HCT116 (cell line): ENCODE measurements around the gene CELA2B. TPM values are rescaled to one million over a fixed set of nuclear protein-coding genes. Genes with fewer than 3 reads are reported as not detected.
"Not testable (repeated sequence)": the region's sequence is repeated elsewhere in the genome, so short reads cannot be mapped to it uniquely, and the experiment has no call there.

Source experiments
- ATAC-seq: fragments of 200-7000 bp; cut with Tn5 transposase; 2 replicates; pipeline ENCODE4 v1.9.1; 2020; ENCODE audit warnings: mild to moderate bottlenecking, moderate library complexity
- BruUV-seq: library from RNA; stranded (reverse); fragments of 400-500 nt; replicated peaks from 2 replicates; lab custom pipeline; 2021; lab: Mats Ljungman, UMichigan
- CTCF ChIA-PET: fragments of 300-600 bp; sonication (Branson Sonifier 250); formaldehyde crosslinking; loops from one replicate; lab custom pipeline; 2021; ENCODE audit warnings: antibody characterized with exemption; lab: Charles Lee
- POLR2A ChIA-PET: fragments of 300-600, 350-600 bp; sonication (Branson Sonifier 250); formaldehyde crosslinking; loops from one replicate; lab custom pipeline; 2021; ENCODE audit warnings: antibody characterized with exemption; lab: Charles Lee
- RAD21 ChIA-PET, 2 experiments: fragments of 300-600 bp; sonication (Branson Sonifier 250); formaldehyde crosslinking; loops; one replicate each; lab custom pipeline; 2023; ENCODE audit warnings: low total read pairs in 2 of 2; ENCODE audit not compliant: uncharacterized antibody in 2 of 2, unreplicated experiment in 2 of 2, low non-redundant PET in 1 of 2; lab: Charles Lee
- DNase-seq: peaks from one replicate; pipeline ENCODE4 v3.0.0-alpha.2; 2010; ENCODE audit warnings: low read depth, low spot score
- H2AFZ ChIP-seq: fragments of 200-600 bp; shearing (Covaris generic), sonication (generic); 2 replicates; pipeline ENCODE4 v1.6.1; 2017; ENCODE audit warnings: low read depth, mixed run types, mixed read lengths, antibody characterized with exemption, low read length; ENCODE audit not compliant: poor library complexity, severe bottlenecking
- H3K27ac ChIP-seq: 2 replicates; pipeline ENCODE4 v1.5.1; 2012; ENCODE audit warnings: low read depth, low read length
- H3K27me3 ChIP-seq: fragments of 200-600 bp; sonication (generic); 2 replicates; pipeline ENCODE4 v1.6.1; 2016; ENCODE audit warnings: mixed run types, low read length, mixed read lengths; ENCODE audit not compliant: insufficient read depth
- H3K36me3 ChIP-seq, 2 experiments: fragments of 200-500 bp in 1 of 2; fragments of 200-600 bp in 1 of 2; sonication (Bioruptor generic) in 1 of 2; sonication (generic) in 1 of 2; 2 replicates each; pipeline versions ENCODE4 v1.5.1 to v1.6.1; 2014 to 2016; ENCODE audit warnings: low read length in 2 of 2, inconsistent platforms in 1 of 2, mixed read lengths in 1 of 2, mixed run types in 1 of 2; ENCODE audit not compliant: insufficient read depth in 2 of 2, control insufficient read depth in 1 of 2
- H3K4me1 ChIP-seq, 2 experiments: fragments of 200-600 bp in 1 of 2; sonication (generic) in 1 of 2; 2 replicates each; pipeline versions ENCODE4 v1.5.1 to v1.6.1; 2012 to 2017; ENCODE audit warnings: low read length in 2 of 2, inconsistent platforms in 1 of 2, mild to moderate bottlenecking in 1 of 2, mixed read lengths in 1 of 2, mixed run types in 1 of 2, moderate library complexity in 1 of 2; ENCODE audit not compliant: insufficient read depth in 2 of 2, control insufficient read depth in 1 of 2
- H3K4me2 ChIP-seq: fragments of 200-600 bp; sonication (generic); 2 replicates; pipeline ENCODE4 v1.6.1; 2017; ENCODE audit warnings: mixed run types, low read length, mixed read lengths
- H3K4me3 ChIP-seq, 2 experiments: fragments of 200-600 bp in 1 of 2; sonication (generic) in 1 of 2; replicated peaks in 1 of 2; 2 replicates each; pipeline ENCODE4 v1.5.1; 2011 to 2016; ENCODE audit warnings: low read length in 2 of 2, control low read depth in 1 of 2, low read depth in 1 of 2, mild to moderate bottlenecking in 1 of 2, mixed read lengths in 1 of 2, mixed run types in 1 of 2
- H3K79me2 ChIP-seq: fragments of 200-600 bp; sonication (generic); 2 replicates; pipeline ENCODE4 v1.6.1; 2017; ENCODE audit warnings: mild to moderate bottlenecking, mixed run types, low read length, moderate library complexity, mixed read lengths; ENCODE audit not compliant: insufficient read depth
- H3K9ac ChIP-seq: fragments of 200-600 bp; sonication (generic); 2 replicates; pipeline ENCODE4 v1.6.1; 2016; ENCODE audit warnings: low read length, mixed read lengths
- H3K9me2 ChIP-seq: fragments of 200-600 bp; sonication (generic), shearing (Covaris generic); 2 replicates; pipeline ENCODE4 v1.6.1; 2017; ENCODE audit warnings: mixed run types, mild to moderate bottlenecking, moderate library complexity; ENCODE audit not compliant: insufficient read depth
- H3K9me3 ChIP-seq, 2 experiments: fragments of 200-500 bp in 1 of 2; fragments of 200-600 bp in 1 of 2; sonication (Bioruptor generic) in 1 of 2; sonication (generic) in 1 of 2; 2 replicates each; pipeline ENCODE4 v1.6.1; 2014 to 2017; ENCODE audit warnings: low read length in 2 of 2, mixed read lengths in 2 of 2, inconsistent platforms in 1 of 2, low read depth in 1 of 2, mild to moderate bottlenecking in 1 of 2, mixed run types in 1 of 2, moderate library complexity in 1 of 2; ENCODE audit not compliant: control insufficient read depth in 1 of 2, insufficient read depth in 1 of 2
- H4K20me1 ChIP-seq: fragments of 200-600 bp; sonication (generic), shearing (Covaris generic); 2 replicates; pipeline ENCODE4 v1.6.1; 2017; ENCODE audit warnings: mixed run types, mild to moderate bottlenecking, moderate library complexity; ENCODE audit not compliant: insufficient read depth
- CEBPB ChIP-seq: IDR thresholded peaks from 2 replicates; pipeline ENCODE4 v1.6.1; 2012; ENCODE audit warnings: low read depth
- EZH2 ChIP-seq: fragments of 200-600 bp; sonication (generic); IDR thresholded peaks from 2 replicates; pipeline ENCODE4 v1.6.1; 2017; ENCODE audit warnings: antibody characterized with exemption, mixed run types
- POLR2A ChIP-seq: IDR thresholded peaks from 2 replicates; pipeline ENCODE4 v1.7.0; 2011; ENCODE audit warnings: borderline replicate concordance; ENCODE audit not compliant: insufficient read depth, insufficient read length; ENCODE audit errors: extremely low read depth
- POLR2AphosphoS5 ChIP-seq: IDR thresholded peaks from 2 replicates; pipeline ENCODE4 v1.6.1; 2011; ENCODE audit warnings: mild to moderate bottlenecking, low read depth, low read length, moderate library complexity
- REST ChIP-seq: IDR thresholded peaks from 2 replicates; pipeline ENCODE4 v1.6.1; 2012; ENCODE audit warnings: low read depth
- SIN3A ChIP-seq: IDR thresholded peaks from 2 replicates; pipeline ENCODE4 v1.6.1; 2012; ENCODE audit warnings: low read depth
- TCF7L2 ChIP-seq: IDR thresholded peaks from 2 replicates; pipeline ENCODE4 v1.7.0; 2011; ENCODE audit warnings: borderline replicate concordance, inconsistent platforms; ENCODE audit not compliant: insufficient read depth, insufficient read length; ENCODE audit errors: extremely low read depth
- intact Hi-C: fragments of 100-400 bp; cut with micrococcal nuclease; formaldehyde crosslinking; loops from 2 replicates; pipeline ENCODE4 v1.10.0; 2022
- total RNA-seq: library from RNA; stranded (reverse); gene quantifications from one replicate; pipeline ENCODE4 v1.2.1, GENCODE V29; 2021; ENCODE audit not compliant: unreplicated experiment

CELA2B gene
- total RNA-seq, 1 experiment from 2014 or later, result not detected

DNA sequence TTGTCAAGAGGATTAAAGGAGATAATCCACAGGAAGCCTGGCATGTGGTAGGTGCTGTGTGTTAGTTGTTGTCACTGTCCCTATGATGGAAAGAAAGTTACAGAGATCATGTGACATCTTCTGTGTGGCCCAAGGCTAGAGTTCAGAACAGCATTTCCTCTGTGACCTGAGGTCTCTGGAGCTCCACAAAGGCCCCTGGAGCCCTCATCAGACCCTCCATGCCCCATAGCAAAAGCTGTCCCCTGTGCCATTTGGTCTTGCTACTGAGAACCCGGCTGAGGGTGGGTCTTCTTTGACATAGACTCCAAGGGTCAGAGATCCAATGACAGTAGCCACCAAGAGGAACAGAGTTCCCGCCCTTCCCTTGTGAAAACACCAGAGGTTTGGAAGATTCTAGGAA is 8.1 kb downstream of the CELA2B start (continued):
- no peak for TF ChIP-seq REST
- TF ChIP-seq POLR2AphosphoS5, result no peak
- TF ChIP-seq POLR2A, result no peak
- no peak for TF ChIP-seq TCF7L2
- no peak for TF ChIP-seq SIN3A
- TF ChIP-seq CEBPB, result no peak
- TF ChIP-seq EZH2, result no peak

DNA sequence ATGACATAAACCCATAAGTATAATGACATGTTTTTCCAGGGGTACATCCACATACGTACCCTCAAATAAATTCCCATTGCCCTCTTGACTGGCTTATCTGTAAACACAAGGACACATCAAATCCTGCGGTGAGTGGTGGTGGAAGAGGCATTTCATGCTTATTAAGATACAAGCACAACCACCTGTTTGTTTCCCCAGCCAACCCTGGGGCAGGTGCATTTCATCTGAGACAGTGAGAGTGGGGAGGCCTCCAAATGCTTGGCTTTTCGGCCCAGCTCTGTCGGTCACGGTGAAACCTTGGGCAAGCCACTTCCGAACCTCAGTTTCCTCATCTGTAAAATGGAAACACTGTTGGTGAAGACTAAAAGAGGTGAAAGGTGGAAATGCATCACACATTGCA is 8.5 kb downstream of the CELA2B start:
- H3K9me3 ChIP-seq, result not testable (repeated sequence)

More for the DNA sequence above, 8.5 kb downstream of the CELA2B start:
- ATAC-seq, POLR2A ChIA-PET, intact Hi-C loops, H3K4me2 ChIP-seq, H3K27me3 ChIP-seq, H3K9me2 ChIP-seq, H3K9ac ChIP-seq, BruUV-seq, CTCF ChIA-PET, H3K27ac ChIP-seq, H3K79me2 ChIP-seq, H3K4me3 ChIP-seq, RAD21 ChIA-PET, DNase-seq, H3K4me1 ChIP-seq, H3K36me3 ChIP-seq, H2AFZ ChIP-seq, H4K20me1 ChIP-seq: not testable (repeated sequence)
